ENCODE data around the gene TMEM176A. TPM values are rescaled to one million over a fixed set of nuclear protein-coding genes. Genes with fewer than 3 reads are reported as not detected.

TMEM176A gene
- total RNA-seq, 2 donors from 2014 or later = 118 to 275 TPM

Other genes with a start within 250 kb of the TMEM176A start
- gene GIMAP4, start 233.4 kb upstream of the TMEM176A start, total RNA-seq = 10 to 100 TPM in 1 of 2 donors, 1 to 10 TPM in 1; 8.4 to 16.2 TPM
- gene GIMAP6, start 168.4 kb upstream of the TMEM176A start, total RNA-seq = 1 to 10 TPM; 6.4 to 8.5 TPM
- gene GIMAP2, start 115.1 kb upstream of the TMEM176A start, total RNA-seq = 1 to 10 TPM; 6.8 TPM
- gene GIMAP1, start 84.2 kb upstream of the TMEM176A start, total RNA-seq = 1 to 10 TPM; 1.1 to 2.4 TPM
- gene GIMAP5, start 63.4 kb upstream of the TMEM176A start, total RNA-seq = 1 to 10 TPM; 4.9 to 6.6 TPM
- gene TMEM176B, start 405 bp upstream of the TMEM176A start, total RNA-seq = 100 to 1,000 TPM; 173 to 355 TPM
- 100 to 1,000 TPM; 566 to 682 TPM for gene AOC1, start 51.7 kb downstream of the TMEM176A start, total RNA-seq
- 10 to 100 TPM in 1 of 2 donors, under 1 TPM in 1; 0.92 to 10.4 TPM for gene KCNH2, start 177.6 kb downstream of the TMEM176A start, total RNA-seq
- gene NOS3, start 190.2 kb downstream of the TMEM176A start, total RNA-seq = 1 to 10 TPM; 2.7 to 5.4 TPM
- gene ATG9B, start 223.7 kb downstream of the TMEM176A start, total RNA-seq = under 1 TPM in 1 of 2 donors, not detected in 1; 0.22 TPM
- gene ABCB8, start 227.7 kb downstream of the TMEM176A start, total RNA-seq = 10 to 100 TPM; 25.3 to 40.0 TPM
- 1 to 10 TPM; 1.4 to 2.3 TPM for gene ASIC3, start 247.8 kb downstream of the TMEM176A start, total RNA-seq

All from left colon (tissue), 2 donors.